Peyer's patch (tissue), 4 donors: ENCODE results near the gene CRB2. TPM values are rescaled to one million over a fixed set of nuclear protein-coding genes. Genes with fewer than 3 reads are reported as not detected.
"Not testable (repeated sequence)": the region's sequence is repeated elsewhere in the genome, so short reads cannot be mapped to it uniquely, and the experiment has no call there.

Experiments
- DNase-seq, 3 donors: peaks; one replicate each; pipeline ENCODE4 v3.0.0-alpha.2; 2017 to 2019
- H3K27ac ChIP-seq, 4 donors: fragments of 200-600 bp; sonication (generic); one replicate each; pipeline ENCODE4 v1.5.1; 2016 to 2019
- H3K27me3 ChIP-seq, 2 donors: fragments of 200-600 bp; sonication (generic); one replicate each; pipeline ENCODE4 v1.5.1; 2019
- H3K36me3 ChIP-seq, 3 donors: fragments of 200-600 bp; sonication (generic); one replicate each; pipeline ENCODE4 v1.5.1; 2016 to 2019
- H3K4me1 ChIP-seq, 4 donors: fragments of 200-600 bp; sonication (generic); one replicate each; pipeline ENCODE4 v1.5.1; 2016 to 2019
- H3K4me3 ChIP-seq, 4 donors: fragments of 200-600 bp; sonication (generic); 1 replicate in 3 of 4; 2 replicates in 1 of 4; pipeline ENCODE4 v1.5.1; 2016 to 2019; ENCODE audit warnings: mild to moderate bottlenecking in 1 of 4
- H3K9me3 ChIP-seq, 4 donors: fragments of 200-600 bp; sonication (generic); one replicate each; pipeline ENCODE4 v1.5.1; 2016 to 2019; ENCODE audit warnings: mild to moderate bottlenecking in 1 of 4
- POLR2A ChIP-seq, 2 donors: fragments of 450-650 bp; IDR thresholded peaks; one replicate each; pipeline ENCODE4 v1.5.1; 2017; ENCODE audit warnings: antibody characterized with exemption in 2 of 2, mild to moderate bottlenecking in 2 of 2, moderate library complexity in 2 of 2
- total RNA-seq, 4 donors: library from RNA; depleted of rRNA; stranded (reverse); fragments of >200 nt; gene quantifications; one replicate each; pipeline ENCODE4 v1.1.0, GENCODE V29; 2016
- TF ChIP-seq, protein P1 (sequence below), 6 experiments: fragments of 450-650 bp in 4 of 6; fragments of 200-600 bp in 2 of 6; sonication (generic) in 1 of 6; IDR thresholded peaks; one replicate each; pipeline ENCODE4 v1.5.1; 2017 to 2019; ENCODE audit warnings: antibody characterized with exemption in 6 of 6, mild to moderate bottlenecking in 3 of 6, moderate library complexity in 1 of 6

CRB2 gene
- total RNA-seq, 4 donors from 2014 or later: 0.27 to 0.85 (median 0.83) TPM; not detected in 1

DNA sequence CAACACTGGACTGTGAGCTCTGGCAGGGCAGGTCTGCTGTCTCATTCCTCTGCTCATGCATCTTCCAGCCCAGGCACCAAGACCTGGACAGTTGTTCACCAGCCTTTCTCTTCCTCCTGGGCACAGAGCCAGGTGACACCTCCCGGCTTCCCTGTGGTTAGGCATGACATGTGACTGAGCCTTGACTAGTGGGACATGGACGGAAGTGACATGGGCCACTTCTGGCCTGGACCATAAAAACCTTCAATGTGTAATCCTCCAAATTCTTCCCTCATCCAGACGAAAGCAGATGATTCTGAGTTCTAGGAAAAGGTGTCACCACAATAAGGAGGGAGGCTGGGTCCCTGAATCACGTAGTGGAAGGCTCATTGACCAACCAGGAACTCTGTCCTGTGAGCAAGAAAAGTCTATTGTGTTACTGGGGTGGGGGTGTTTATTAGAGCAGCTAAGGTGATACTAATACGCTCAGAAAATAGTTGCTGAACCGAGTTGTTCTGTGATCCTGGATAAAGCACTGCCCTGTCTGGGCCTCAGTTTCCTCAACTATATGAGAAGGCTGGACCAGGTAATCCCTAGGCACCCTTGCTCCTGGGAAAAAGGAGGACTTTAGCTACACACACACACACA is 26.6 kb upstream of the CRB2 start:
- no peaks in the 10 kb centered on the region for H3K27me3 ChIP-seq
- H3K27ac ChIP-seq: no peak overlapping the region
- TF ChIP-seq, protein P1, sequence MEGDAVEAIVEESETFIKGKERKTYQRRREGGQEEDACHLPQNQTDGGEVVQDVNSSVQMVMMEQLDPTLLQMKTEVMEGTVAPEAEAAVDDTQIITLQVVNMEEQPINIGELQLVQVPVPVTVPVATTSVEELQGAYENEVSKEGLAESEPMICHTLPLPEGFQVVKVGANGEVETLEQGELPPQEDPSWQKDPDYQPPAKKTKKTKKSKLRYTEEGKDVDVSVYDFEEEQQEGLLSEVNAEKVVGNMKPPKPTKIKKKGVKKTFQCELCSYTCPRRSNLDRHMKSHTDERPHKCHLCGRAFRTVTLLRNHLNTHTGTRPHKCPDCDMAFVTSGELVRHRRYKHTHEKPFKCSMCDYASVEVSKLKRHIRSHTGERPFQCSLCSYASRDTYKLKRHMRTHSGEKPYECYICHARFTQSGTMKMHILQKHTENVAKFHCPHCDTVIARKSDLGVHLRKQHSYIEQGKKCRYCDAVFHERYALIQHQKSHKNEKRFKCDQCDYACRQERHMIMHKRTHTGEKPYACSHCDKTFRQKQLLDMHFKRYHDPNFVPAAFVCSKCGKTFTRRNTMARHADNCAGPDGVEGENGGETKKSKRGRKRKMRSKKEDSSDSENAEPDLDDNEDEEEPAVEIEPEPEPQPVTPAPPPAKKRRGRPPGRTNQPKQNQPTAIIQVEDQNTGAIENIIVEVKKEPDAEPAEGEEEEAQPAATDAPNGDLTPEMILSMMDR (IDR thresholded peaks at IDR 0.05): no peak
- no peak for TF ChIP-seq POLR2A (IDR thresholded peaks at IDR 0.05)
- no peaks in the 10 kb centered on the region for H3K4me1 ChIP-seq
- peak in 1 of 3 donors; percentile 78 for DNase-seq
- no peaks in the 10 kb centered on the region for H3K36me3 ChIP-seq
- no peaks in the 10 kb centered on the region for H3K9me3 ChIP-seq
- no peak overlapping the region for H3K4me3 ChIP-seq

DNA sequence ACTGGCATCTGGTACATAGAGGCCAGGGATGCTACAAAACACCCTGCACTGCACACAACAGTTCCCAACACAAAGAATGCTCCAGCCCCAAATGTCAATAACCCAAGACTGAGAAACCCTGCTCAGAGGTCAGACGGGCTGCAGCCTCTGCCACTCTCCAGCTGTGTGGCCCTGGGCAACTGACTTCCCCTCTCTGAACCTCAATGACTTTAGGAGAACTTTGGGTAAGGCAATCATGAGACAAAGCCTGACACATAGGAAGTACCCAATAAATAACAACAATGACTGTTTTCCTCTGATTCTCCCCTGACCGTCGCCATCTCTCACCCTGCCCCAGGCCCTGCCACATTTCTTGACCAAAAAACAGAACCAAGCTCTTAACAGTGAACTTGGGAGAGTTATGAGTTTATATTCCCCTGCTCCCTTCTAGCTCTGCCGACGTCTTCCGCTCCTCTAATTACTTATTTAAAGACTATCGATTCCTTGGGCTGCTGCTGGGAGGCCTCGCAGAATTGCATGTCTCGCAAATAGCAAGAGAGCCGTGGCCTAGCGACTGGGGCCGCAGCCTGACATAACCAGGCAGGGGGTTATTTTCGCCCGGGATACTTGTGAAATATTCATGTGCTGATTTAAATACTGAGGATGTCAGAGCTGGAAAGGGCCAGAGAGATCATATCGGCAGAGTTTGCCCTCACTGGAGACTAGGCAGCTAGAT is 24.5 kb upstream of the CRB2 start:
- Histone ChIP-seq H3K9me3 (no peaks in the 10 kb centered on the region), H3K4me1 (no peaks in the 10 kb centered on the region), H3K36me3 (no peaks in the 10 kb centered on the region), H3K27me3 (no peaks in the 10 kb centered on the region), H3K4me3 (no peak overlapping the region), H3K27ac (no peak overlapping the region)
- TF ChIP-seq, protein P1 (IDR thresholded peaks at IDR 0.05): no peak
- no peak for TF ChIP-seq POLR2A (IDR thresholded peaks at IDR 0.05)
- no peak for DNase-seq

DNA sequence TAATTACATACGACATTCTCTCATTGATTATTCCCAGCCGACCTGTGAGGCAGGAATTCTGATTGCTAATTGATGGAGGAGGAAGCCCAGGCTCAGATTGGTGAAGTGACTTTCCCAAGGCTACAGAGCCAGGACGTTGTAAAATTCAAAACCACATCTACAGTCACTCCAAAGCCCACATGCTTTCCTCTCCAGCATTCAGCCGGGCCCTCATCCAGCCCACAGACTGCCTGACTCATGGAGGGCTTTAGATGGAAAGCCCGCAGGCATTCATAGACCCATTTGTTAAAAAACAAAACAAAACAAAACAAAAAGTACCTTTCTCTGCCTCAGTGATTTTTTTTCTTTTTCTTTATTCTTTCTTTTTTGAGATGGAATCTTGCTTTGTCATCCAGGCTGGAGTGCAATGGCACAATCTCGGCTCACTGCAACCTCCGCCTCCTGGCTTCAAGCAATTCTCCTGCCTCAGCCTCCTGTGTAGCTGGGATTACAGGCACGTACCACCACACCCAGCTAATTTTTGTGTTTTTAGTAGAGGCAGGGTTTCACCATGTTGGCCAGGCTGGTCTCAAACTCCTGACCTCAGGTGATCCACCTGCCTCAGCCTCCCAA is 22.8 kb upstream of the CRB2 start:
- not testable (repeated sequence) for H3K27ac ChIP-seq, H3K9me3 ChIP-seq, H3K4me3 ChIP-seq, H3K4me1 ChIP-seq, H3K36me3 ChIP-seq, H3K27me3 ChIP-seq, DNase-seq

DNA sequence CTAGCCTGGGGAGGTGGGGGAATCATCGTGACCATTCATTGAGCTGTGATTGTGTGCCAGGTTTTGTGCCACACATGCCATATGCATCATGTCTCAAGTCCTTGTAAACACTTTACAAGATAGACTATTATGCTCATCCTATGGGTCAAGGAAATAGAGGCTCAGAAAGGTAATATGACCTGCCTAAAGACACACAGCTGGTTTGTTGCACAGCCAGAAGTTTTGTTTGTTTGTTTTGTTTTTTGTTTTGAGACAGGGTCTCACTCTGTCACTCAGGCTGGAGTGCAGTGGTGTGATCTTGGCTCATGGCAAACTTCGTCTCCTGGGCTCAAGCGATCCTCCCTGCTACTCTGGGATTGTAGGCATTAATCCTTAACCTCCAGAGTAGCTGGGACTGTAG is 21.4 kb upstream of the CRB2 start:
- Histone ChIP-seq H3K4me3 (no peak overlapping the region), H3K4me1 (peaks cover 0 to 14% (median under 1%) of the 10 kb centered on the region in 4 donors), H3K9me3 (no peaks in the 10 kb centered on the region), H3K27ac (no peak overlapping the region), H3K27me3 (no peaks in the 10 kb centered on the region), H3K36me3 (no peaks in the 10 kb centered on the region)
- no peak for TF ChIP-seq POLR2A (IDR thresholded peaks at IDR 0.05)
- TF ChIP-seq, protein P1 (IDR thresholded peaks at IDR 0.05): no peak
- DNase-seq: no peak

DNA sequence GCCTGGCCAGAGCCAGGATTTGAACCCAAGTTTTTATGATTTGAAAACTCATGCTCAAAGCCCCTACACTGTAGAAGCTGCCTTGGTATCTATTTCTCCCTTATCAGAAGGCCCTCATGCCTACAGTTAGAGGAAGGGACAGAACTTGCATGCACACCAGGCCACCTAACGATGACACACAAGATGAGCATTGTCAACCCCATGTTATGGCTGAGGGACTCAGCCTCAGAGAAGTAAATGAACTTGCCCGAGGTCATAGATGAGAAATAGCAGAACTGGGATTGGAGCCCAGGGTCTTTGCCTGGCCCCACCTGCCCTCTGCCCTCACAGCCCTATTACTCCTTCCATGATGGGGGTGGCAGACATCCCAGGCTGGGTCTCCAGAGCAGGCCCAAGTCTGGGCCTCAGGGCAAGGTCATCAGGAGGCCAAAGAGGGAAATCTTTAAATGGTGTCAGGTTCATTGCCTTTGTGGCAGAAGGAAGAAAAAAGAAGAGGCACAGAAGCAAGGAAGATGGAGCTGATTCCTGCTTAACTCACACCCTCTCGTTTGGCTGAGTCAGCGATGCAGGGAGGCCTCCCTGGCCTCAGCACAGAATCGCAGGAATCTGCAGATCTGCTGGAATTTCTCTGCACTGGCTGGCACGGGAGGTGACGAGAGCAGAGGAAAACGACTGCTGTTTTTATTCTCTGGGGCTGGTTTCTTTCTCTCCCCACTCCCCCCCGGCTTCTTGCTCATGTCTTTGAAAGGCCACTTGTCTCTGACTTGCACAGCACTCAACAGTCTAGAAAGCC is 20.6 kb upstream of the CRB2 start:
- H3K27me3 ChIP-seq: no peaks in the 10 kb centered on the region
- no peak overlapping the region for H3K4me3 ChIP-seq
- H3K36me3 ChIP-seq: no peaks in the 10 kb centered on the region
- H3K27ac ChIP-seq: peak overlapping the region in 1 of 4 donors; percentile 20
- no peaks in the 10 kb centered on the region for H3K9me3 ChIP-seq
- TF ChIP-seq POLR2A (IDR thresholded peaks at IDR 0.05): no peak
- TF ChIP-seq, protein P1 (IDR thresholded peaks at IDR 0.05): no peak
- no peak for DNase-seq
- H3K4me1 ChIP-seq: peaks cover 0 to 21% (median 8%) of the 10 kb centered on the region in 4 donors
